HG02885 (cell line): ENCODE data around the gene GLT1D1.

Experiments used
- ATAC-seq: cut with Tn5 transposase; IDR thresholded peaks from one replicate; pipeline ENCODE4 v1.9.1; 2021; ENCODE audit warnings: mild to moderate bottlenecking; ENCODE audit not compliant: unreplicated experiment, poor library complexity

The GLT1D1 gene

DNA sequence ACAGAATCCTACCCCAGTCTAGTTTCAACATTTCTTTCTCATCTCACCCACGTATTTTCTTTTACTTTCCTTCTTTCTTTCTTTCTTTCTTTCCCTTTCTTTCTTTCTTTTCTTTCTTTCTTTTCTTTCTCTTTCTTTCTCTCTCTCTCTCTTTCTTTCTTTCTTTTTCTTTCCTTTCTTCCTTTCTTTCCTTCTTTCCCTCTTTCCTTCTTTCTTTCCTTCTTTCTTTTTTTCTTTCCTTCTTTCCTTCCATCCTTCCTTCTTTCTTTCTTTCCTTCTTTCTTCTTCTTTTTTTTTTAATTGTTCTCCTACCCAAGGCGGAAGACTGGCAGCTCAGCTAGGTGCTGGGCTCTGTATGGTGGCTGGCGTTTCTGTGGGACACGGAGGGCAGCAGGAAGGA is 55.0 kb downstream of the GLT1D1 start:
- ATAC-seq = no peak

- ATAC-seq = no peak
Measured at GRCh38 chr12:128909653-128910052, 56.4 kb downstream of the GLT1D1 start.

- no peak for ATAC-seq
Measured at GRCh38 chr12:128910629-128911028, 57.4 kb downstream of the GLT1D1 start.

DNA sequence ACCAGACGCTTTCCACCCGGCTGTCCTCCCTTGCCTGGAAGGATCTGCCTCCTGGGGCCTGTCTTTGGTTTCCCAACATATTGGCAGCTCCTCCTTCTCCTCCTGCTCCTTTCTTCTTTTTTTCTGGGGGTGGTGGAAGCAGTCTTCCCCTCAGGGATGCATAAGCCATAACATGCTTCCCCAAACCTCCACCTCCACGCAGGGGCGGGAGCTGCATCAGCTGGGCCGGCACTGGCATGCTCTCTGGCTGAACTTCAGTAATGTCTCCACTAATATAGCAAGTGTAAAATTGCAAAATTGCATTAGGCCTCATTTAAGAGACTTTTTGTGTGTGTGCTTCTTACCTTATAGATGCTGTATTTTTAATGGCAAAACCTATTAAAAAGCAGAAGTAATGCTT is 58.6 kb downstream of the GLT1D1 start:
- ATAC-seq = no peak

GRCh38 chr12:128914908-128915563 is 61.8 kb downstream of the GLT1D1 start:
- no peak for ATAC-seq

- no peak for ATAC-seq
Measured at GRCh38 chr12:128916425-128916824, 63.1 kb downstream of the GLT1D1 start.

GRCh38 chr12:128918481-128919260 is 65.4 kb downstream of the GLT1D1 start:
- no peak for ATAC-seq

GRCh38 chr12:128920468-128920867 is 67.2 kb downstream of the GLT1D1 start:
- no peak for ATAC-seq

DNA sequence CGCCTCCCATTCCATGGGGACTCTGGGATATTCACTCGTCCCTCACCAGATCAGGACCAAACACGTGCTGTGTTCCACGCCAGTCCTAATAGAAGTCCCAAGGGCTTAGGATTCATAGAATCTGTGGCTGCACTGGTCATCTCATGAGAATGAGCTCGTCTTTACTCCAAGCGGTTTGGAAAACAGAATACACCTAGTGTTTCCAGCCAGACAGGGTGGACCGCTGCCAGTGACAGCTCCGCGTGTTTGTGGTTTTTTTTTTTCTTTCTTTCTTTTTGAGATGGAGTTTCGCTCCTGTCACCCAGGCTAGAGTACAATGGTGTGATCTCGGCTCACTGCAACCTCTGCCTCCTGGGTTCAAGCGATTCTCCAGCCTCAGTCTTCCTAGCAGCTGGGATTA is 75.1 kb downstream of the GLT1D1 start:
- no peak for ATAC-seq

DNA sequence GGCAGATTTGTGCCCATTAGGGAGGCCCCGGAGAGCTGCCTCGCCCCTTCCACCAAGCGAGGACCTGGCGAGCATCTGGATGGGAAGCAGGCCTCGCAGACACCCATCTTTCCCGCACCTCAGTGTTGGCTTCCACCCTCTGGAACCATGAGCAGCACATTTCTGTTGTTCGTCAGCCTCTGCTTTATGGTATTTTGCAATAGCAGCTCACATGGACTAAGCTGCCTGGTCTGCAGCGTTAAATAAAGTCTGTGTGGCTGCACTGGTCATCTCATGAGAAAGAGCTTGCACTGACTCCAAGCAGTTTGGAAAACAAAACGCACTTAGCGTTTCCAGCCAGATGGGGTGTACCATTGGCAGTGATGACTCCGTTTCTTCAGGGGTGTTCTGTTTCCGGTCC is 75.8 kb downstream of the GLT1D1 start:
- no peak for ATAC-seq

- no peak for ATAC-seq
Measured at GRCh38 chr12:128930606-128931005, 77.3 kb downstream of the GLT1D1 start.

GRCh38 chr12:128932521-128932920 is 79.2 kb downstream of the GLT1D1 start:
- no peak for ATAC-seq

- ATAC-seq = no peak
Measured at GRCh38 chr12:128933039-128933438, 79.8 kb downstream of the GLT1D1 start.

DNA sequence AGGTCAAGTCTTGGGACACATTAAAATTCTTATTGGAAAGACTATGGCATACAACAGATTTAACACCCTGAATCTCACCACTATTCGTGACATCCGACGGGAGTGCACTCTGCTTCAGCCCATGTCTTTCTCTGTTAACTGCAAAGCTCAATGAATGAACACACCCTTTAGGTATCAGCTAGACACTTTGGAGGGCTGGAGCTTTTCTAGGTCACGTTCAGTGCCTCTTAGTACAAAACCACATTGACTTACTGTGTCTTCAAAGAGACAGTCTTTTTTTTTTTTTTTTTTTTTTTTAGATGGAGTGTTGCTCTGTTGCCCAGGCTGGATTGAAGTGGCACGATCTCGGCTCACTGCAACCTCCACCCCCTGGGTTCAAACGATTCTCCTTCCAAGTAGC is 80.6 kb downstream of the GLT1D1 start:
- ATAC-seq = no peak

- ATAC-seq = no peak
Measured at GRCh38 chr12:128938886-128939285, 85.6 kb downstream of the GLT1D1 start.

GRCh38 chr12:128940090-128940888 is 87.0 kb downstream of the GLT1D1 start:
- ATAC-seq = no peak

GRCh38 chr12:128940974-128941373 is 87.7 kb downstream of the GLT1D1 start:
- no peak for ATAC-seq

- no peak for ATAC-seq
Measured at GRCh38 chr12:128942960-128943477, 89.7 kb downstream of the GLT1D1 start.

DNA sequence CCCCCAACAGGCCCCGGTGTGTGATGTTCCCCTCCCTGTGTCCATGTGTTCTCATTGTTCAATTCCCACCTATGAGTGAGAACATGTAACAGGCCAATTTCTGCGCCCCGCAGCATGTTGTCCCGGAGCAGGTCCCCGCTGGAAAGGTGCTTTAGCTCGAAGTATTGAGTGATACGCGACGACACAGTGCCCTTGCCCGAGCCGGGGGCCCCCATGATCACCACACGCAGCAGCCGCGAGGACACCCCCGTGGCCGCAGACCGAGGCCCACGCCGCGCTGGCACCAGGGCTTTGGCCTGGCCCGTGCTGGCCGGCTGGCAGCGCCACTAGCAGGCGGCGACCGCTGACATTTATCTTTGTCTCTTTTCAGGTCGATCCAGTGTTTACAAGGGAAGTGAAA is 91.7 kb downstream of the GLT1D1 start:
- no peak for ATAC-seq

- ATAC-seq = no peak
Measured at GRCh38 chr12:128947209-128947608, 93.9 kb downstream of the GLT1D1 start.

DNA sequence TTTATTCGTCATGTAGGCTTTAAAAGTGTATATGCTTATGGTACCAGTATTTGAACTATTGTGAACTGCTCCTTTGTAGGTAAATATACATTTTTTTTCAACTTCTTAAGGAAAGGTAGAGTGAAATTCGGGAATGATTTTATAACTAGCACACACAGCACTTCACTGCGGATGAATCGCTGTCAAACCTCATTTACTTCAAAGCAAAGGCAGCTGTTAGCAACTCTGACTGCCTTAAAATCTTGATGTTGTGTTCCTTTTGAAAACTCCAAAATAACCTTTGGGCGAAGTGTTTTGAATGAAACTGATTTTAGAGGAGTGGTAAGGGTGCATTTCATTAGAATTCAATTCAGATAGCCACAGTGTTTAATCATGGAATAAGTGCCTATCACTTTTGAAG is 95.8 kb downstream of the GLT1D1 start:
- no peak for ATAC-seq
